ENCODE data around the gene HOXD9.

The HOXD9 gene

GRCh38 chr2:176099159-176099727 is 23.3 kb upstream of the HOXD9 start:
- DNase-seq = no peak

GRCh38 chr2:176099728-176100546 is 22.6 kb upstream of the HOXD9 start, which contains the start of gene HOXD12:
HOXD12 (plus strand) TSS chr2:176099795; CDS start chr2:176099802, 7 bp downstream.
- no peak for DNase-seq

GRCh38 chr2:176100547-176101140 is 21.9 kb upstream of the HOXD9 start:
- no peak for DNase-seq

- no peak for DNase-seq
These were observed 21.2 kb upstream of the HOXD9 start for GRCh38 chr2:176101216-176101830.

GRCh38 chr2:176101842-176102241 is 20.7 kb upstream of the HOXD9 start:
- DNase-seq = no peak

- no peak for DNase-seq
These were observed 20.1 kb upstream of the HOXD9 start for GRCh38 chr2:176102309-176102866.

- DNase-seq = no peak
These were observed 19.3 kb upstream of the HOXD9 start for GRCh38 chr2:176103194-176103593.

GRCh38 chr2:176103742-176104315 is 18.7 kb upstream of the HOXD9 start:
- DNase-seq = no peak

- DNase-seq = no peak
These were observed 18.0 kb upstream of the HOXD9 start for GRCh38 chr2:176104316-176105077.

- DNase-seq = no peak
These were observed 17.3 kb upstream of the HOXD9 start for GRCh38 chr2:176105078-176105729.

- DNase-seq = no peak
These were observed 16.6 kb upstream of the HOXD9 start for GRCh38 chr2:176105730-176106580.

- DNase-seq = no peak
These were observed 15.7 kb upstream of the HOXD9 start, which contains the start of gene HOXD11 for GRCh38 chr2:176106581-176107539. HOXD11 (plus strand) TSS chr2:176107280; CDS start chr2:176107356, 76 bp downstream.

- no peak for DNase-seq
These were observed 14.8 kb upstream of the HOXD9 start for GRCh38 chr2:176107731-176108181.

- no peak for DNase-seq
These were observed 13.2 kb upstream of the HOXD9 start for GRCh38 chr2:176109192-176109901.

- no peak for DNase-seq
These were observed 12.6 kb upstream of the HOXD9 start for GRCh38 chr2:176109946-176110345.

GRCh38 chr2:176110415-176111308 is 11.9 kb upstream of the HOXD9 start:
- no peak for DNase-seq

GRCh38 chr2:176111309-176111663 is 11.2 kb upstream of the HOXD9 start:
- DNase-seq = peak; percentile 50

Measured in RPMI8226 (cell line).